Gastroesophageal sphincter (tissue), 4 donors: Measurements from ENCODE around the gene PI4KA. TPM values are rescaled to one million over a fixed set of nuclear protein-coding genes. Genes with fewer than 3 reads are reported as not detected.
"Not testable (repeated sequence)": the region's sequence is repeated elsewhere in the genome, so short reads cannot be mapped to it uniquely, and the experiment has no call there.

ENCODE experiments used
- ATAC-seq: fragments of 150-250 bp; one replicate; pipeline ENCODE4 v1.9.1; 2016; ENCODE audit warnings: mild to moderate bottlenecking, moderate library complexity
- H3K27ac ChIP-seq, 4 donors: fragments of 200-600 bp; sonication (generic) in 3 of 4; 1 replicate in 3 of 4; 2 replicates in 1 of 4; pipeline ENCODE4 v1.5.1; 2016 to 2019
- H3K27me3 ChIP-seq: fragments of 200-600 bp; sonication (generic); one replicate; pipeline ENCODE4 v1.5.1; 2019
- H3K36me3 ChIP-seq, 2 donors: fragments of 200-600 bp; sonication (generic); one replicate each; pipeline ENCODE4 v1.5.1; 2019; ENCODE audit warnings: control low read depth in 1 of 2
- H3K4me1 ChIP-seq, 3 donors: fragments of 200-600 bp; sonication (generic); 1 replicate in 2 of 3; 2 replicates in 1 of 3; pipeline ENCODE4 v1.5.1; 2016 to 2019; ENCODE audit warnings: control low read depth in 2 of 3
- H3K4me3 ChIP-seq, 2 donors: fragments of 200-600 bp; sonication (generic); one replicate each; pipeline ENCODE4 v1.5.1; 2019; ENCODE audit warnings: mild to moderate bottlenecking in 1 of 2, moderate library complexity in 1 of 2
- H3K9me3 ChIP-seq, 3 donors: fragments of 200-600 bp; sonication (generic); one replicate each; pipeline ENCODE4 v1.5.1; 2017 to 2019; ENCODE audit warnings: control low read depth in 2 of 3
- EP300 ChIP-seq: sonication (generic); formaldehyde crosslinking; IDR thresholded peaks from one replicate; pipeline ENCODE4 v1.6.1; 2017; ENCODE audit warnings: antibody characterized with exemption, mild to moderate bottlenecking
- POLR2A ChIP-seq, 2 donors: fragments of 450-650 bp; IDR thresholded peaks; one replicate each; pipeline ENCODE4 v1.6.1; 2017; ENCODE audit warnings: antibody characterized with exemption in 2 of 2, mild to moderate bottlenecking in 2 of 2, moderate library complexity in 1 of 2
- POLR2AphosphoS5 ChIP-seq: sonication (generic); formaldehyde crosslinking; IDR thresholded peaks from one replicate; pipeline ENCODE4 v1.6.1; 2017; ENCODE audit warnings: antibody characterized with exemption
- WGBS, 2 donors: methylation state at CpG; one replicate each; pipeline ENCODE4 v1.1.5; 2018; ENCODE audit warnings: low coverage in 1 of 2; 5-methylcytosine and 5-hydroxymethylcytosine counted together
- total RNA-seq, 4 donors: library from RNA; depleted of rRNA; stranded (reverse); fragments of >200 nt; gene quantifications; one replicate each; pipeline ENCODE4 v1.1.0, GENCODE V29; 2016
- TF ChIP-seq, protein P1 (sequence below), 4 experiments: fragments of 200-600 bp in 2 of 4; fragments of 450-650 bp in 2 of 4; sonication (generic) in 1 of 4; IDR thresholded peaks; one replicate each; pipeline ENCODE4 v1.5.1; 2017 to 2019; ENCODE audit warnings: antibody characterized with exemption in 4 of 4, mild to moderate bottlenecking in 2 of 4, moderate library complexity in 2 of 4

The PI4KA gene
- total RNA-seq, 4 donors from 2014 or later = 45.7 to 113 (median 87.5) TPM

DNA sequence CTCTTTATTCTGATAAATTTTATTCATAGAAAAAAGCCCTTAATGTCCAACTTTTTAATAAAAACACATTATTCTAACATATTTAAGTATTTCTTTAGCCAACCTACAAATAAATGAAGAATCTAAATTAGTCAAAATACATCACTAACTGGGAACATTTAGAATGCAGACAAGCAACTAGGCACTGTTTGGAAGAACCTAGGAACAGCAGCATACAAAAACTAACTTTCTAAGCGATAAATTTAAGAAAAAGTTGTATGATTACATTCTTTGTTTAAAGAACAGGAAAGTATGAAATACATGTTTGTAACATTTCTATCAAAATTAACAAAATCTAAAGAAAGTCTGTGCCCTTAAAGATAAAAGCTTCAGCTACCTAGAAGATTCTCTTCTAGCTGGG lies 35.3 kb downstream of the PI4KA start:
- ATAC-seq = no peak
- Histone ChIP-seq H3K4me3 (no peak overlapping the region), H3K36me3 (peaks cover 0 to 97% of the 10 kb centered on the region in 2 donors), H3K4me1 (no peaks in the 10 kb centered on the region), H3K9me3 (no peaks in the 10 kb centered on the region), H3K27ac (no peak overlapping the region), H3K27me3 (no peaks in the 10 kb centered on the region)
- 83 to 100% methylated on average over 1 of the region's 1 CpG for WGBS, 2 donors
- TF ChIP-seq POLR2AphosphoS5 (no peak), EP300 (no peak), POLR2A (IDR thresholded peaks at IDR 0.05) (no peak)
- TF ChIP-seq, protein P1, sequence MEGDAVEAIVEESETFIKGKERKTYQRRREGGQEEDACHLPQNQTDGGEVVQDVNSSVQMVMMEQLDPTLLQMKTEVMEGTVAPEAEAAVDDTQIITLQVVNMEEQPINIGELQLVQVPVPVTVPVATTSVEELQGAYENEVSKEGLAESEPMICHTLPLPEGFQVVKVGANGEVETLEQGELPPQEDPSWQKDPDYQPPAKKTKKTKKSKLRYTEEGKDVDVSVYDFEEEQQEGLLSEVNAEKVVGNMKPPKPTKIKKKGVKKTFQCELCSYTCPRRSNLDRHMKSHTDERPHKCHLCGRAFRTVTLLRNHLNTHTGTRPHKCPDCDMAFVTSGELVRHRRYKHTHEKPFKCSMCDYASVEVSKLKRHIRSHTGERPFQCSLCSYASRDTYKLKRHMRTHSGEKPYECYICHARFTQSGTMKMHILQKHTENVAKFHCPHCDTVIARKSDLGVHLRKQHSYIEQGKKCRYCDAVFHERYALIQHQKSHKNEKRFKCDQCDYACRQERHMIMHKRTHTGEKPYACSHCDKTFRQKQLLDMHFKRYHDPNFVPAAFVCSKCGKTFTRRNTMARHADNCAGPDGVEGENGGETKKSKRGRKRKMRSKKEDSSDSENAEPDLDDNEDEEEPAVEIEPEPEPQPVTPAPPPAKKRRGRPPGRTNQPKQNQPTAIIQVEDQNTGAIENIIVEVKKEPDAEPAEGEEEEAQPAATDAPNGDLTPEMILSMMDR (IDR thresholded peaks at IDR 0.05) = no peak

DNA sequence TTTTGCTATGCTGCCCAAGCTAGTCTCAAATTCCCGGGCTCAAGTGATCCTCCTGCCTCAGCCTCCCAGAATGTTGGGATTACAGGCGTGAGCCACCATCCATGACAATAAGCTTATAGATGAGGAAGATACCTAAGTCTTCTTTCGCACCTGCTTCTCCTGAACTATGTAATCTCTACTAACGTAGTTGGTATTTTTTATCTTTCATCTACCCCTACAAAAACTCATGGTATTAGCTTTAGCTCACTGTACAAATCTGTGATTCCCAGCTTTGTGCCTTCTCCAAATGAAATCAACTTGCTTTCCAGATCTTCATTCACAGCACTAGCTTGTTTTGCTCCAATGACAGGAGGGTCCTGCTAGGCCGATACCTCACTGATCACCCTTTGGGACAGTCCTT lies 36.4 kb downstream of the PI4KA start:
- H3K36me3 ChIP-seq = peaks cover 0 to 98% of the 10 kb centered on the region in 2 donors
- no peak for ATAC-seq

DNA sequence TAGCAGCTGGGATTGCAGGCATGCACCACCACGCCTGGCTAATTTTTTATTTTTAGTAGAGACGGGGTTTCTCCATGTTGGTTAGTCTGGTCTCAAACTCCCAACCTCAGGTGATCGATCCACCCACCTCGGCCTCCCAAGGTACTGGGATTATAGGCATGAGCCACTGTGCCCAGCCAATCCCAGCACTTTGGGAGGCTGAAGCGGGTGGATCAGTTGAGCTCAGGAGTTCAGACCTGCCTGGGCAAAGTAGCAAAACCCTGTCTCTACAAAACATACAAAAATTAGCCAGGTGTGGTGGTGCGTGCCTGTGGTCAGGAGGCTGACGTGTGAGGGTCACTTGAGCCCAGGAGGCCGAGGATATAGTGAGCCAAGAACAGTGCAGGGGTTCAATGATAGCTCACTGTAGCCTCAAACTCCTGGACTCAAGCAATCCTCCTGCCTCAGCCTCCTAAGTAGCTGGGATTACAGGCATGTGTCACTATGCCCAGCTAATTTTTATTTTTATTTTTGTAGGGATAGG lies 36.8 kb downstream of the PI4KA start:
- WGBS, 2 donors = 75 to 88% methylated on average over 2 to 5 of the region's 8 CpGs
- not testable (repeated sequence) for H3K27ac ChIP-seq, H3K27me3 ChIP-seq, H3K9me3 ChIP-seq, ATAC-seq, H3K4me1 ChIP-seq, H3K4me3 ChIP-seq
- H3K36me3 ChIP-seq = peaks cover 0 to 98% of the 10 kb centered on the region in 2 donors

More for the DNA sequence above, 36.4 kb downstream of the PI4KA start:
- no peak overlapping the region for H3K27ac ChIP-seq
- no peaks in the 10 kb centered on the region for H3K4me1 ChIP-seq
- TF ChIP-seq POLR2AphosphoS5 (no peak), POLR2A (IDR thresholded peaks at IDR 0.05) (no peak), EP300 (no peak)
- TF ChIP-seq, protein P1 (IDR thresholded peaks at IDR 0.05) = no peak
- 94 to 98% methylated on average over 5 of the region's 5 CpGs for WGBS, 2 donors
- no peaks in the 10 kb centered on the region for H3K27me3 ChIP-seq
- no peak overlapping the region for H3K4me3 ChIP-seq
- H3K9me3 ChIP-seq = no peaks in the 10 kb centered on the region

DNA sequence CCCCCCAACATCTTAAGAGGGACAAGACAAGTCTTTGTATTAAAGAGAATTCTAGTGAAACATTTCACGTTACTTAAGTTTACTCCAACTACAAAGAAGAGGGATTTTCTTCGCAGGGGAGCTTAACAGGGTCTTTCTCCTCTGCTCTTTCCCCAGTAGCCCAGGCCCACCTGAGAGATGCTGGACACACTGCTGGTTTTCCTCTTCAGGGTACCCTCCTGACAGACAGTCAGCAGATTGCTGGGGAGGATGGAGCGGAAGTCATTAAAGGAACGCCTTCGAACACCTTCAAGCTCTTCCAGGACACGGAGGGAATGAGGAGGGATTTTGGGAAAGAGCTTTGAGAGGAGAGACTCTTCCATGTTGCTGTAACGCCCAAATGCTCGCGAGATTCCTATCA lies 39.1 kb downstream of the PI4KA start:
- no peaks in the 10 kb centered on the region for H3K27me3 ChIP-seq
- no peak overlapping the region for H3K27ac ChIP-seq
- no peak for ATAC-seq
- WGBS, 2 donors = 97 to 100% methylated on average over 3 to 7 of the region's 9 CpGs
- no peaks in the 10 kb centered on the region for H3K4me1 ChIP-seq
- no peaks in the 10 kb centered on the region for H3K9me3 ChIP-seq
- no peak for TF ChIP-seq EP300
- TF ChIP-seq, protein P1 (IDR thresholded peaks at IDR 0.05) = no peak
- H3K36me3 ChIP-seq = peaks cover 0 to 99% of the 10 kb centered on the region in 2 donors
- no peak overlapping the region for H3K4me3 ChIP-seq

DNA sequence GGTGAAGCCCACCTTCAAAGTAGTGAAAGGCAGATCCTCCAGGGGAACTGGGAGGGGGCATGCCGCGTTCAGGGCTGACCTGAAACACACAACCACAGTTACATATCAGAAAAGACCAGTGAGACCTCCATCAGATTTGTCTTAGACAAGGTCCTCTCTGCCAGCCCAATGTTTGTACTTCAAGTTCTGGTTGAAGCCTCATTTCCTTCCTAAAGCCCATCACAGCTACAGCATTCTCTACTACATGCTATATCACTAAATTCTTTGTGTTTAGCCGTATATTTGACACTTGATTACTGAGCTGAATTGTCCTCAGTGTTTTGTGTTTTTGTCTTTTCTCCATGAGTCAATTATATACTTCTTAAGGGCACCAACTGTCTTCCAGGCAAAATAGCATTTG lies 40.1 kb downstream of the PI4KA start:
- Histone ChIP-seq H3K9me3 (no peaks in the 10 kb centered on the region), H3K4me1 (no peaks in the 10 kb centered on the region), H3K4me3 (no peak overlapping the region), H3K27me3 (no peaks in the 10 kb centered on the region), H3K27ac (no peak overlapping the region), H3K36me3 (peaks cover 0 to 99% of the 10 kb centered on the region in 2 donors)
- no peak for ATAC-seq
- TF ChIP-seq POLR2AphosphoS5 (no peak), EP300 (no peak), POLR2A (IDR thresholded peaks at IDR 0.05) (no peak)
- TF ChIP-seq, protein P1 (IDR thresholded peaks at IDR 0.05) = no peak
- WGBS, 2 donors = 68 to 94% methylated on average over 3 of the region's 3 CpGs
